BE2C (cell line): Measurements from ENCODE around the gene ABHD5.
A peak's percentile ranks its signal among the peaks of the same experiment; 100 is the strongest.

Source experiments
- DNase-seq: peaks from one replicate; pipeline ENCODE4 v3.0.0-alpha.2; 2020
- H3K27me3 ChIP-seq: fragments of 250-450 bp; sonication (Bioruptor Pico); 2 replicates; pipeline ENCODE4 v1.5.1; 2020; ENCODE audit warnings: mild to moderate bottlenecking
- H3K36me3 ChIP-seq: fragments of 250-450 bp; sonication (Bioruptor Pico); 2 replicates; pipeline ENCODE4 v1.5.1; 2020; ENCODE audit warnings: mild to moderate bottlenecking
- H3K4me1 ChIP-seq: fragments of 250-450 bp; sonication (Bioruptor Pico); 2 replicates; pipeline ENCODE4 v1.5.1; 2020
- H3K4me3 ChIP-seq: 2 replicates; pipeline ENCODE4 v1.5.1; 2011; ENCODE audit warnings: low read depth, low read length
- H3K9me3 ChIP-seq: fragments of 250-450 bp; sonication (Bioruptor Pico); 2 replicates; pipeline ENCODE4 v1.5.1; 2020
- TF ChIP-seq, protein P1 (sequence below): IDR thresholded peaks from 2 replicates; pipeline ENCODE4 v1.5.1; 2012; ENCODE audit warnings: mild to moderate bottlenecking, low read depth, low read length

The ABHD5 gene

DNA sequence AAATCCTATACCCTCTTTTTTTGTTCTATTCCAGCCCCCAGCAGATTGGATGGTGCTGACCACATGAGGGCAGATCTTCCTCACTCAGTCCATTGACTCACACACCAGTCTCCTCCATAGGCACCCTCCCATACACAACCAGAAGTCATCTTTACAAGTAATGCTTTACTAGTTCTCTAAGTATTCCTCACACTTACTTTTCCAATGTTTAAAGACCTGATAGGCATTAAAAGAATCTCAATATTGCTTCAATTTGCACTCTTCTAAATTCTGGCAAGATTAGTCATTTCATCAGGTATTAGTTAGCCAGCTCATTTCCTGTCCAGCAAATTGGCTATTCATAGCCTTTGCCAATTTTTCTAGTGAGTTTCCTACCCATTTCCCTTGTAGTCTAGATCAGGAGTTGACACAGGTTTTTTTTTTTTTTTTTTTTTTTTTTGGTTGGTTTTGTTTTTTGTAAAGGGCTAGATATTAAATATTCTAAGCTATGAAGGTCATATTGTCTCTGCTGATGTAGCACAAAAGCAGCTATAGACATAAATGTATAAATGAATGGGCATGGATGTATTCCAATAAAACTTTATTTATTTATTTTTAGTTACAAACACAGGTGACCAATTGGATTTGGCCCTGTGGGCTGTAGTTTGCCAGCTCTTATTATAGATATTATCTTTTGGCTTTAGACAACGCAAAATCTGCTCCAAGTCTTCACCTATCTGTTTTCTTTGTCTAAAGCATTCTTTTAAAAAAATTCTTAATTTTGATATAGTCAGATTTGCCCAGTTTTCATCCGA lies 76.1 kb downstream of the ABHD5 start:
- TF ChIP-seq, protein P1, sequence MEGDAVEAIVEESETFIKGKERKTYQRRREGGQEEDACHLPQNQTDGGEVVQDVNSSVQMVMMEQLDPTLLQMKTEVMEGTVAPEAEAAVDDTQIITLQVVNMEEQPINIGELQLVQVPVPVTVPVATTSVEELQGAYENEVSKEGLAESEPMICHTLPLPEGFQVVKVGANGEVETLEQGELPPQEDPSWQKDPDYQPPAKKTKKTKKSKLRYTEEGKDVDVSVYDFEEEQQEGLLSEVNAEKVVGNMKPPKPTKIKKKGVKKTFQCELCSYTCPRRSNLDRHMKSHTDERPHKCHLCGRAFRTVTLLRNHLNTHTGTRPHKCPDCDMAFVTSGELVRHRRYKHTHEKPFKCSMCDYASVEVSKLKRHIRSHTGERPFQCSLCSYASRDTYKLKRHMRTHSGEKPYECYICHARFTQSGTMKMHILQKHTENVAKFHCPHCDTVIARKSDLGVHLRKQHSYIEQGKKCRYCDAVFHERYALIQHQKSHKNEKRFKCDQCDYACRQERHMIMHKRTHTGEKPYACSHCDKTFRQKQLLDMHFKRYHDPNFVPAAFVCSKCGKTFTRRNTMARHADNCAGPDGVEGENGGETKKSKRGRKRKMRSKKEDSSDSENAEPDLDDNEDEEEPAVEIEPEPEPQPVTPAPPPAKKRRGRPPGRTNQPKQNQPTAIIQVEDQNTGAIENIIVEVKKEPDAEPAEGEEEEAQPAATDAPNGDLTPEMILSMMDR, result no peak
- DNase-seq, result no peak
- no peaks in the 10 kb centered on the region for H3K9me3 ChIP-seq
- H3K27me3 ChIP-seq, result no peaks in the 10 kb centered on the region
- H3K4me1 ChIP-seq, result peaks cover 34% of the 10 kb centered on the region
- H3K4me3 ChIP-seq, result no peak overlapping the region
- H3K36me3 ChIP-seq, result no peaks in the 10 kb centered on the region

DNA sequence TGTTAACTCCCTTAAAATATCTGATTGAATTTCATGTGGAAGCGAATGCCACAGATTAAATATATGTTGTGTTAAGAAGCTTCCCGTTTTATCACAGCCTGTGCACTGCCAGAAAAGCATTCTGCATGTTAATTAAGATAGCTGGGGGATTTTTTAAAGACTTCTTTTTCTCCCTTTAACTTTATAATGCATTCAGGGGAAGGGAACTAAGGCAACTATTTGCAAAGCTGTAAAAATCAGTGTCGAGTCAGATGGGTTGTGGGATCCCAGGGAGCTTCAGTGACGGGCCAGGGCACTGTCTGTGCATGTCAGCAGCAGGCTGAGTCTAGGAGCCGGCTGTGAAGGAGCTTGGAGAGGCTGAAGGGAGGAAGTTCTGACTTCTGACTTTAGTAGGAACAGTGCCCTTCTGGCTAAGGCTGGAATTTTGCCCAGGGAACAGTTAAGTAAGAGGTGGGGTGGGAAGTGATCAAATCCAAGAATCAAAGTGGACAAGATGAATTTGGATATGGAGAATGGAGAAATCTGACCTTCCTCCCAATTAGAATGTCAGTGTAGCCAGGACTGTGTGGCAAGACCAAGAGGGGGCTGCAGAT lies 77.7 kb downstream of the ABHD5 start:
- peaks cover 42% of the 10 kb centered on the region for H3K4me1 ChIP-seq
- no peaks in the 10 kb centered on the region for H3K9me3 ChIP-seq
- H3K27me3 ChIP-seq, result no peaks in the 10 kb centered on the region
- DNase-seq, result no peak
- TF ChIP-seq, protein P1, result no peak
- H3K4me3 ChIP-seq, result no peak overlapping the region
- H3K36me3 ChIP-seq, result no peaks in the 10 kb centered on the region

DNA sequence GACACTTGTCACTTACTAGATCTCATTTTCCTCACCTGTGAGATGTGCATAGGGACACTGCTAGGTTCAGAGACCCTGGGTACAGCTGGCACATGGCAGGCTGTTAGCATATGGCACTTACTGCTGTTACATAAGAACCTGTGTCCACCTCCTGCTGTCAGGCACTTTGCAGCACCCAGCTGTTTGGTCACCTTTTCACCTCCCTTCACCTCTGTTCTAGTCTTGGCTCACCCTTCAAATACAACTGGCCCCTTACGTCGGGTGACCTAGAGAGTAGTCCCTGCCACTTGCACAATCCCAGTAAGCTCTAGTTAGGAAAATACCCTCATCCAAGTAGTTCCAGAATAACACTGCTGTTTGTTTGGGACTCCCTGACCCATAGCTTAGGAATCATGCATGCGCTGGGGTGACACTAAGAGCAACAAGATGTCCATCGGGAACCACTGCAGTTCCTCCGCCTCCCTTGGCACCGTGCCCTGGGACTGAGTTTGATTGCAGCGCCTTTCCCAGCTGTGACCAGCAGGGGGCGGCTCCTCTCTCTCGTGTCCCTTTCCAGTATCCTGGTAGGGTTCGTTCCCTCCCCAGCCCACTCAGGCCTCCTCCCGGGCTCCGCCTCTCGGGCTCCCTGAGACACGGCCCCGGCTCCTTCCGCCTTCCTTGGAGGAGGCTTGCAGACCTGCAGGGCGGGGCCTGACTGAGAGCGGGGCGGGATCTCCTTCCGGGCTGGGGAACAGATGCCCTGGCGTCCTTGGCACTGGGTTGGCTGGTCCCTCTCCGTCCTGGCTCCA lies 78.6 kb downstream of the ABHD5 start:
- Histone ChIP-seq H3K4me3 (peak overlapping the region; percentile 22), H3K36me3 (no peaks in the 10 kb centered on the region), H3K4me1 (peaks cover 43% of the 10 kb centered on the region), H3K9me3 (no peaks in the 10 kb centered on the region), H3K27me3 (no peaks in the 10 kb centered on the region)
- TF ChIP-seq, protein P1, result peak; percentile 78
- DNase-seq, result peak; percentile 93

DNA sequence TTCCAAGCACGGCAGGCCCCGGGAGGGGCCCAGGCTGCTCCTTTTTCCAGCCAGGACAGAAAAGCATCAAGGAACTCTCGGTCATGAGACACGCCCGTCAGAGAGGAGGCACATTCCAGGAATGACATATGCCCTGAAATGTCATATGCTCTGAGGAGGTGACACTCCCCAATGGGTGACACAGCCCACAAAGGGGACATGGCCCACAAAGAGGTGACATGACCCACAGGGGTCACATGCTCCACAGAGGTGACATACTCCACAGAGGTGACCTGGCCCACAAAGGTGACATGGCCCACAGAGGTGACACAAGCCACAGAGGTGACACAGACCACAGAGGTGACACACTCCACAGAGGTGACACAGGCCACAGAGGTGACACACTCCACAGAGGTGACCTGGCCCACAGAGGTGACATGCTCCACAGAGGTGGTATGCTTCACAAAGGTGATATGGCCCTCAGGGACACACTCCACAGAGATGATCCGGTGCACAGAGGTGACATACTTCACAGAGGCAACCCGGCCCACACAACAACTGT lies 79.2 kb downstream of the ABHD5 start:
- Histone ChIP-seq H3K9me3 (no peaks in the 10 kb centered on the region), H3K27me3 (no peaks in the 10 kb centered on the region), H3K4me1 (peaks cover 37% of the 10 kb centered on the region), H3K4me3 (peak overlapping the region; percentile 22), H3K36me3 (no peaks in the 10 kb centered on the region)
- no peak for DNase-seq
- TF ChIP-seq, protein P1, result no peak

DNA sequence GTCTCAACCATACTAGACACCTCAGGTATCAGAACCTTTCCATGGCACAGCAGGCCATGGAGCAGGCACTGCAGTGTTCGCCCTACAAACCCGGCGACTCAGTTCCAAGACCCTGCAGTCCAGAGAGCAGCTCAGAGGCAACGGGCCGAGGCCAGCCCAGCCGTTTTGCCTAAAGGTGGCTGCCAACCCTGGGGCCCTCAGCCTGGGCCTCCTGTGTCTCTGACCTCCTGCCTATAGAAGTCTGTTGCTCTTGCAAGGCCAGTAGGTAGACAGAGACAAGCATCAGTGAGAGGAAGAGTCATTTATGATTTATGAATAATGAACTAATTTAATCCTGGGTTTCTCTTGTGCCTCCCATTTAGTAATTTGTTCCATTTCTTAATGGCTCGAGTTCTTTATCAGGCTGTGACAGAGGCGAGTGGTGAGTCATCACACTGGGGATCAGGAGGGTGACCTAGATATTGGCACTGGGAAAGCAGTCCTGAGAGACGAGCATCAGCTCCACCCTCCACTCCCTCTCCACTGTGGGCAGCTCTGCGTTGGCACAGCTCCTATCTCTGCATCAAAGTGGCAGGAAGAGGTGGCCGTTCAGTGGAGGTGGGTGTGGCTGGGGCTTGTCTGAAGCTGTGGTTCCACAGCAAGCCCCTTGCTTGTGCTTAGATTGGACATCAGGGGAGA lies 79.8 kb downstream of the ABHD5 start:
- TF ChIP-seq, protein P1, result no peak
- Histone ChIP-seq H3K4me3 (no peak overlapping the region), H3K36me3 (no peaks in the 10 kb centered on the region), H3K9me3 (no peaks in the 10 kb centered on the region), H3K4me1 (peaks cover 37% of the 10 kb centered on the region), H3K27me3 (no peaks in the 10 kb centered on the region)
- DNase-seq, result peak; percentile 84
